ENCODE data around the gene UBN1. TPM values are rescaled to one million over a fixed set of nuclear protein-coding genes. Genes with fewer than 3 reads are reported as not detected.

The UBN1 gene
- polyA plus RNA-seq, 3 donors, result 30.1 to 35.4 (median 33.0) TPM

GRCh38 chr16:4814542-4815173 is 32.6 kb upstream of the UBN1 start:
- no peak for DNase-seq (ENCODE audit: low read depth in 3 of 3, low spot score in 2 of 3)

- no peak for DNase-seq (ENCODE audit: low read depth in 3 of 3, low spot score in 2 of 3)
Observed at GRCh38 chr16:4820652-4821051, 26.6 kb upstream of the UBN1 start.

- DNase-seq (ENCODE audit: low read depth in 3 of 3, low spot score in 2 of 3), result no peak
Observed at GRCh38 chr16:4825196-4825595, 22.1 kb upstream of the UBN1 start.

GRCh38 chr16:4826526-4826925 is 20.8 kb upstream of the UBN1 start:
- no peak for DNase-seq (ENCODE audit: low read depth in 3 of 3, low spot score in 2 of 3)

GRCh38 chr16:4826980-4827379 is 20.3 kb upstream of the UBN1 start:
- DNase-seq (ENCODE audit: low read depth in 3 of 3, low spot score in 2 of 3), result no peak

- no peak for DNase-seq (ENCODE audit: low read depth in 3 of 3, low spot score in 2 of 3)
Observed at GRCh38 chr16:4828567-4829321, 18.5 kb upstream of the UBN1 start.

GRCh38 chr16:4830408-4830807 is 16.9 kb upstream of the UBN1 start:
- DNase-seq (ENCODE audit: low read depth in 3 of 3, low spot score in 2 of 3), result no peak

- DNase-seq (ENCODE audit: low read depth in 3 of 3, low spot score in 2 of 3), result no peak
Observed at GRCh38 chr16:4831616-4832015, 15.7 kb upstream of the UBN1 start.

- no peak for DNase-seq (ENCODE audit: low read depth in 3 of 3, low spot score in 2 of 3)
Observed at GRCh38 chr16:4832698-4833343, 14.5 kb upstream of the UBN1 start.

GRCh38 chr16:4833584-4833983 is 13.7 kb upstream of the UBN1 start:
- DNase-seq (ENCODE audit: low read depth in 3 of 3, low spot score in 2 of 3), result no peak

- DNase-seq (ENCODE audit: low read depth in 3 of 3, low spot score in 2 of 3), result no peak
Observed at GRCh38 chr16:4836727-4837126, 10.6 kb upstream of the UBN1 start.

- no peak for DNase-seq (ENCODE audit: low read depth in 3 of 3, low spot score in 2 of 3)
Observed at GRCh38 chr16:4837733-4838501, 9.4 kb upstream of the UBN1 start.

GRCh38 chr16:4839942-4840341 is 7.3 kb upstream of the UBN1 start:
- no peak for DNase-seq (ENCODE audit: low read depth in 3 of 3, low spot score in 2 of 3)

- no peak for DNase-seq (ENCODE audit: low read depth in 3 of 3, low spot score in 2 of 3)
Observed at GRCh38 chr16:4840984-4841383, 6.3 kb upstream of the UBN1 start.

- peak in 2 of 3 donors; percentile 29 to 41 for DNase-seq (ENCODE audit: low read depth in 3 of 3, low spot score in 2 of 3)
Observed at GRCh38 chr16:4846503-4846900, 779 bp upstream of the UBN1 start.

- DNase-seq (ENCODE audit: low read depth in 3 of 3, low spot score in 2 of 3), result peak in 2 of 3 donors; percentile 10 to 19
Observed at GRCh38 chr16:4847774-4848587, 700 bp downstream of the UBN1 start.

GRCh38 chr16:4850211-4850610 is 2.9 kb downstream of the UBN1 start:
- DNase-seq (ENCODE audit: low read depth in 3 of 3, low spot score in 2 of 3), result no peak

- no peak for DNase-seq (ENCODE audit: low read depth in 3 of 3, low spot score in 2 of 3)
Observed at GRCh38 chr16:4852221-4852872, 5.1 kb downstream of the UBN1 start.

GRCh38 chr16:4855371-4855770 is 8.1 kb downstream of the UBN1 start:
- DNase-seq (ENCODE audit: low read depth in 3 of 3, low spot score in 2 of 3), result no peak

GRCh38 chr16:4855804-4856203 is 8.5 kb downstream of the UBN1 start:
- no peak for DNase-seq (ENCODE audit: low read depth in 3 of 3, low spot score in 2 of 3)

Data from right renal cortex interstitium (tissue), 3 donors.